Parathyroid adenoma (tissue), 2 donors: ENCODE measurements around the gene HPDL.

Experiments
- H2AFZ ChIP-seq: fragments of 300-600 bp; sonication (generic); one replicate; pipeline ENCODE4 v1.7.0; 2017; ENCODE audit warnings: antibody characterized with exemption, mild to moderate bottlenecking
- H3K27ac ChIP-seq: fragments of 300-600 bp; sonication (generic); one replicate; pipeline ENCODE4 v1.7.0; 2017
- H3K27me3 ChIP-seq: fragments of 300-600 bp; sonication (generic); one replicate; pipeline ENCODE4 v1.7.0; 2017; ENCODE audit warnings: low read length; ENCODE audit not compliant: control insufficient read depth, insufficient read depth
- H3K36me3 ChIP-seq: fragments of 300-600 bp; sonication (generic); one replicate; pipeline ENCODE4 v1.7.0; 2017; ENCODE audit warnings: low read length; ENCODE audit not compliant: control insufficient read depth, insufficient read depth
- H3K4me1 ChIP-seq: fragments of 300-600 bp; sonication (generic); one replicate; pipeline ENCODE4 v1.7.0; 2017; ENCODE audit warnings: control low read depth
- H3K4me2 ChIP-seq: fragments of 300-600 bp; sonication (generic); one replicate; pipeline ENCODE4 v1.7.0; 2017; ENCODE audit warnings: low read length
- H3K4me3 ChIP-seq: fragments of 300-600 bp; sonication (generic); one replicate; pipeline ENCODE4 v1.7.0; 2017; ENCODE audit warnings: low read depth, low read length
- H3K79me2 ChIP-seq: fragments of 300-600 bp; sonication (generic); one replicate; pipeline ENCODE4 v1.7.0; 2017; ENCODE audit warnings: control low read depth
- H3K9ac ChIP-seq: fragments of 300-600 bp; sonication (generic); one replicate; pipeline ENCODE4 v1.7.0; 2017; ENCODE audit warnings: mild to moderate bottlenecking
- H3K9me3 ChIP-seq: fragments of 300-600 bp; sonication (generic); one replicate; pipeline ENCODE4 v1.7.0; 2017; ENCODE audit warnings: low read length; ENCODE audit not compliant: control insufficient read depth
- TF ChIP-seq, protein P1 (sequence below): fragments of 300-600 bp; sonication (generic); IDR thresholded peaks from one replicate; pipeline ENCODE4 v1.7.0; 2017; ENCODE audit warnings: antibody characterized with exemption, mild to moderate bottlenecking
- donor health status: primary hyperparathyroidism.

Gene HPDL

DNA sequence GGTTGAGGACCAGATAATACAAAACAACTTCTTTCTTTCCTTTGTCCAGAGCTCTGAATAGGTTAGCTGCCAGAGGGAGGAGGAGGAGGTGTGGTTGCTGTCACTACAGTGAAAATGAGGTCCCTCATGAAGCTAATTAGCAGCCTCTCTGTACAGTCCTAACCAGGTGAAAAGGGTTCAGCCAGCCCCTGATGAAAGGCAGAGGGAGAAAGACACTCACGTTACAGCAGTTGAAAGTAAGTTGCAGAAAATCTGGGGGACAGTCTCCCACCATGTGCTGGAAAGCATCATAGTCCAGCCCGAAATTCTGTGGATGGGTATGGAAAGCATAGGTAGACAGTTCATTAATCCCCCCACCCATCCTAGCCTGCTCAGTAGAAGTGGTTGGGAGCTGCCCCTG lies 19.8 kb downstream of the HPDL start:
- no peak overlapping the region for H3K4me3 ChIP-seq
- H2AFZ ChIP-seq, result no peak overlapping the region
- peaks cover 26% of the 10 kb centered on the region for H3K4me1 ChIP-seq
- H3K36me3 ChIP-seq, result no peaks in the 10 kb centered on the region
- H3K79me2 ChIP-seq, result peaks cover 2% of the 10 kb centered on the region
- no peaks in the 10 kb centered on the region for H3K9me3 ChIP-seq
- no peaks in the 10 kb centered on the region for H3K27me3 ChIP-seq
- TF ChIP-seq, protein P1, sequence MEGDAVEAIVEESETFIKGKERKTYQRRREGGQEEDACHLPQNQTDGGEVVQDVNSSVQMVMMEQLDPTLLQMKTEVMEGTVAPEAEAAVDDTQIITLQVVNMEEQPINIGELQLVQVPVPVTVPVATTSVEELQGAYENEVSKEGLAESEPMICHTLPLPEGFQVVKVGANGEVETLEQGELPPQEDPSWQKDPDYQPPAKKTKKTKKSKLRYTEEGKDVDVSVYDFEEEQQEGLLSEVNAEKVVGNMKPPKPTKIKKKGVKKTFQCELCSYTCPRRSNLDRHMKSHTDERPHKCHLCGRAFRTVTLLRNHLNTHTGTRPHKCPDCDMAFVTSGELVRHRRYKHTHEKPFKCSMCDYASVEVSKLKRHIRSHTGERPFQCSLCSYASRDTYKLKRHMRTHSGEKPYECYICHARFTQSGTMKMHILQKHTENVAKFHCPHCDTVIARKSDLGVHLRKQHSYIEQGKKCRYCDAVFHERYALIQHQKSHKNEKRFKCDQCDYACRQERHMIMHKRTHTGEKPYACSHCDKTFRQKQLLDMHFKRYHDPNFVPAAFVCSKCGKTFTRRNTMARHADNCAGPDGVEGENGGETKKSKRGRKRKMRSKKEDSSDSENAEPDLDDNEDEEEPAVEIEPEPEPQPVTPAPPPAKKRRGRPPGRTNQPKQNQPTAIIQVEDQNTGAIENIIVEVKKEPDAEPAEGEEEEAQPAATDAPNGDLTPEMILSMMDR, result no peak
- no peak overlapping the region for H3K4me2 ChIP-seq
- no peak overlapping the region for H3K27ac ChIP-seq
- H3K9ac ChIP-seq, result no peak overlapping the region

DNA sequence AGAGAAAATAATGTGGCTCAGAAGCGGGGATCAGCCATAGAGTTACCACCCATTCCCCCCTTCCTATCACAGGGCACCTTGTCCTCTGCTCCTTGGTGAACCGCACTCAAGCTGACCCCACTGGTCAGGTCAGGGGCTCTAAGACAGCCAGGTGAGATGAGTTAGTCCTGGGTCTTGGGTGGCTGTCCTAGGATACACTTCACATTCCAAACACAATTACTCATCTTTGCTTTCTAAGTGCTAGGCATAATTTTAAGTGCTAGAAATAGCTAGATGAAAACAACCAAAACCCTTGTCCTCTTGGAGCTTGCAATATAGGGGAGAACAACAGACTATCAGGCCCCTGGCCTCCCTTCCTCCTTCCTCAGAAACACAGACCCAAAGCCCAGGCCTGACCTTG lies 21.3 kb downstream of the HPDL start:
- H3K27ac ChIP-seq, result peak overlapping the region; percentile 94
- TF ChIP-seq, protein P1, result no peak
- H3K4me3 ChIP-seq, result no peak overlapping the region
- H3K36me3 ChIP-seq, result no peaks in the 10 kb centered on the region
- no peak overlapping the region for H3K9ac ChIP-seq
- H3K9me3 ChIP-seq, result no peaks in the 10 kb centered on the region
- no peaks in the 10 kb centered on the region for H3K27me3 ChIP-seq
- peaks cover 26% of the 10 kb centered on the region for H3K4me1 ChIP-seq
- H3K4me2 ChIP-seq, result peak overlapping the region; percentile 22
- peak overlapping the region; percentile 83 for H2AFZ ChIP-seq
- no peaks in the 10 kb centered on the region for H3K79me2 ChIP-seq

DNA sequence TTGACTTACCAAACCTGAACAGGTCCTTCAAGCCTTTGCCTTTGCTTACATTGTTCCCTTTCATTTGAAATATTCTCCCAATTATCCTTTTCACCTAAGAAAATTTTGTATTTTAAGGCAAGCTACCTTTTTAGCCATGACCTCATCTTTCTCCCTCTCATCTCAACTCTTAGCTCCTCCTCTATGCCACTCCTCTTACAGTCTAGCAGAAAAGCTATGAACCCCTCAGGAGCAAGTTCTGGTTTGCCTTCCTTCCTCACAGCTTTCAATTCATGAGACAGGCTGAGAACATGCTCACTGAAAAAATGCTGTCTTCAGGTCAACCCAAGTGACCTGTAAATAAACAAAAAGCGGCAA lies 21.9 kb downstream of the HPDL start:
- Histone ChIP-seq H3K4me3 (no peak overlapping the region), H3K4me1 (peaks cover 26% of the 10 kb centered on the region), H3K9ac (no peak overlapping the region)

DNA sequence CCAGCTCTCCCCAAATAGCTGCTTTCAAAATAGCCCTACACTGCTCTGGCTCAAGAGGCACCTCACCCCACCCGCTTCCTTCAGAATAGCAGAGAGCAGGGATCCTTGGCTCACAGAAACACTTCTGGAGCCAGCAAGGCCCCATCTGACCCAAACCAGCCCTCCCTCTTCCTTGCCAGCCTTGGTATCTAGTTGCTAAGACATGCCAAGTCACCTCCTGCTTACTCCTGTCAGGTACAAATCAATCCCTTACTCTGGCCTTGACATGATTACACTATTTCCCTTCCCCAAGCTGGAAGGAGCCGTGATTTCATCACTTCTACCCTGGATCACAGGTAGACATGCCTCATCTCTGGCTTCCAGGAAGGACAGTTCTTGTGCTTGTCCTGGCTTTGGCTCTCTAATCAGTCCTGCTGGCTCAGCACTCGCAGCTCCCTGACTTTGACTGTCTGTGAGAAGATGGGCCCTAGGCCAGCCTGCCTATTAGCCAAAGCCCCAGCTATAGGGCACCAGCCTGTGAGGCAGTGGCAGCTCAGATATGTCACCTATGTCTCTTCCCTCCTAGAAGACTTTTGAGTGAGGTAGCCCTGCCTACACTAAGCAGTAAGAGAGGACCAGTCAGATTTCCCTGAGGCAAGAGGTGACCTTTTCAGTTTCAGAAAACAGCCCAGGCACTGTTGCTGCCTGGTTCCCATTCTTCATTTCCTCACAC lies 22.4 kb downstream of the HPDL start:
- Histone ChIP-seq H3K4me1 (peaks cover 26% of the 10 kb centered on the region), H3K27me3 (no peaks in the 10 kb centered on the region), H2AFZ (peak overlapping the region; percentile 83), H3K79me2 (no peaks in the 10 kb centered on the region), H3K27ac (peak overlapping the region; percentile 94), H3K36me3 (no peaks in the 10 kb centered on the region), H3K4me3 (no peak overlapping the region), H3K9me3 (no peaks in the 10 kb centered on the region), H3K9ac (no peak overlapping the region), H3K4me2 (peak overlapping the region; percentile 54)
- TF ChIP-seq, protein P1, result no peak

More for the DNA sequence above, 21.9 kb downstream of the HPDL start:
- Histone ChIP-seq H3K27ac (peak overlapping the region; percentile 94), H3K27me3 (no peaks in the 10 kb centered on the region), H3K79me2 (no peaks in the 10 kb centered on the region), H3K36me3 (no peaks in the 10 kb centered on the region), H2AFZ (peak overlapping the region; percentile 83), H3K4me2 (peak overlapping the region; percentile 22), H3K9me3 (no peaks in the 10 kb centered on the region)
- TF ChIP-seq, protein P1, result no peak

DNA sequence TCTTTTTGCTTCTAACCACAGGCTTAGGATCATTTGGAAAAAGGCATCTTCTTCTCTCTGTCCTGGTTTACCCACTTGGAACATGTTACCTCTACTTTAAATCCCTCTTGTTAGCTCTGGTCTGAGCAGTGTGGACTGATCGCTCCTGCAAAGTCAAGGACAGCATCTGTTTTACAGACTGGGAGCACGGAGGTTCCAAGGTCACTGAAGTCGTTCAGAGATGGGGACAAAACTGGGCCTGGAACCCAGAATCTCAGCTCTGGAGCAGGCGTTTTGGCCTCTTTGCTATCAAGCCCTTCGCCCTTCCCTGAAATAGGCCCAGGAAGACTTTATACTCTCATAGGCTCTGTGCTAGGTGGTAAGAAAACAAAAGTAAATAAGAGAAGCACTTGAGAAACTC lies 24.8 kb downstream of the HPDL start:
- H2AFZ ChIP-seq, result no peak overlapping the region
- no peaks in the 10 kb centered on the region for H3K27me3 ChIP-seq
- no peaks in the 10 kb centered on the region for H3K9me3 ChIP-seq
- peaks cover 26% of the 10 kb centered on the region for H3K4me1 ChIP-seq
- H3K36me3 ChIP-seq, result no peaks in the 10 kb centered on the region
- no peak overlapping the region for H3K9ac ChIP-seq
- H3K4me2 ChIP-seq, result no peak overlapping the region
- no peaks in the 10 kb centered on the region for H3K79me2 ChIP-seq
- TF ChIP-seq, protein P1, result no peak
- no peak overlapping the region for H3K27ac ChIP-seq
- no peak overlapping the region for H3K4me3 ChIP-seq
